AG09309 (cell line): ENCODE results near the gene STAC.

Experiments
- DNase-seq: peaks from one replicate; pipeline ENCODE4 v3.0.0-alpha.2; 2010; ENCODE audit warnings: low read depth
- H3K4me3 ChIP-seq: 2 replicates; pipeline ENCODE4 v1.5.1; 2011; ENCODE audit warnings: mild to moderate bottlenecking, low read depth, low read length, moderate library complexity; ENCODE audit not compliant: control insufficient read depth
- TF ChIP-seq, protein P1 (sequence below): IDR thresholded peaks from 2 replicates; pipeline ENCODE4 v1.5.1; 2011; ENCODE audit warnings: mild to moderate bottlenecking, low read depth, low read length, inconsistent platforms; ENCODE audit not compliant: insufficient read depth, control insufficient read depth; ENCODE audit errors: missing control alignments

STAC gene

DNA sequence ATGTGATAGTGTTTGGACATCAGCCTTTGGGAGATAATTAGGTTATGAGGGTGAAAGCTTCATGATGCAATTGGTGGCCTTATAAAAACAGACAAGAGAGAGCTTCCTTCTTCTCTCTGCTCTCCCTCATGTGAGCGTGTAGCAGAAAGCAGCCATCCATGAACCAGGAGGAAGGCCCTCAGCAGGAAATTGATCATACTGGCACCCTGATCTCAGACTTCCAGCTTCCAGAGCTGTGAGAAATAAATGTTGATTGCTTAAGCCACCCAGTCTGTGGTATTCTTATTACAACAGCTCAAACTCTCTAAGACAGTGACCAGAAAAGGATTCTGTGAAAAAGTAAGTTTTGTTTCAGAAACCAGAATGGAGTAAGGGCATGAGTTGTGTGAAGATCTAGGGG is 13.3 kb downstream of the STAC start:
- DNase-seq = no peak
- H3K4me3 ChIP-seq = no peak overlapping the region

DNA sequence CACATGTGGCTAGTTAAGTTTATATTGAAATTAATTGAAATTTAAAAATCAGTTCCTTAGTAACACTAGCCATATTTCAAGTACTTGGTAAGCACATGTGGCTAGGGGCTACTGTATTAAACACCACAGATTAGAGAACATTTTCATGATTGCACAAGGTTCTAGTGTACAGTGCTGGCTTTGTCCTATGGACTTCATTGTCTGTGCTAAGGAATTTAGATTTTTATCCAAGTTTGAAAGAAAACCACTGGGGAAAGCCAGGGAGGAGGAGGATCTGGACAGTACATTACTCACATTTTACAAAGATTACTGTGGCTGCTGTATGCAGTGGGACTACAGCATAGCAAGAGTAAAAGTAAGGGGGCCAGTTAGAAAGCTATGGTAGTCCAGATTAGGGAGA is 13.9 kb downstream of the STAC start:
- DNase-seq = peak; percentile 27
- no peak overlapping the region for H3K4me3 ChIP-seq
- TF ChIP-seq, protein P1, sequence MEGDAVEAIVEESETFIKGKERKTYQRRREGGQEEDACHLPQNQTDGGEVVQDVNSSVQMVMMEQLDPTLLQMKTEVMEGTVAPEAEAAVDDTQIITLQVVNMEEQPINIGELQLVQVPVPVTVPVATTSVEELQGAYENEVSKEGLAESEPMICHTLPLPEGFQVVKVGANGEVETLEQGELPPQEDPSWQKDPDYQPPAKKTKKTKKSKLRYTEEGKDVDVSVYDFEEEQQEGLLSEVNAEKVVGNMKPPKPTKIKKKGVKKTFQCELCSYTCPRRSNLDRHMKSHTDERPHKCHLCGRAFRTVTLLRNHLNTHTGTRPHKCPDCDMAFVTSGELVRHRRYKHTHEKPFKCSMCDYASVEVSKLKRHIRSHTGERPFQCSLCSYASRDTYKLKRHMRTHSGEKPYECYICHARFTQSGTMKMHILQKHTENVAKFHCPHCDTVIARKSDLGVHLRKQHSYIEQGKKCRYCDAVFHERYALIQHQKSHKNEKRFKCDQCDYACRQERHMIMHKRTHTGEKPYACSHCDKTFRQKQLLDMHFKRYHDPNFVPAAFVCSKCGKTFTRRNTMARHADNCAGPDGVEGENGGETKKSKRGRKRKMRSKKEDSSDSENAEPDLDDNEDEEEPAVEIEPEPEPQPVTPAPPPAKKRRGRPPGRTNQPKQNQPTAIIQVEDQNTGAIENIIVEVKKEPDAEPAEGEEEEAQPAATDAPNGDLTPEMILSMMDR = no peak

More for the DNA sequence above, 13.3 kb downstream of the STAC start:
- TF ChIP-seq, protein P1 = no peak

DNA sequence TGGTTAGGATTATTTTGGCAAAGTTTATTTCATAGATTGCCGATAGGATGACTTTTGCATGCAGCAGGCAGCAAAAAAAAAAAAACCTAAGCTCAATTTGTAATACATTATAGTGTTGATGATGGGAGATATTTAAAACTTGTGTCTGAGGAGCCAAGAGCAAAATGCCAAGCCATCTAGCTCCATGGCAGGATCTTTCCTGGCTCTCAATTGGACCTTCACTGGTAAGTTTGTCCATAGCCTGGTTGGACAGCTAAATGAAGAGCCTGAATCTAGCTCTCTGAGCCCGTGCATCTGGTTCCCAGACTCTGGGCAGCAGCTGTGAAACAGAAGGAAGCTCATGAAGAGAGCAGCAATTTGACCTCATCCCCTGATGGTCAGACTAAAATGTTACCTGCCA is 17.5 kb downstream of the STAC start:
- TF ChIP-seq, protein P1 = no peak
- no peak overlapping the region for H3K4me3 ChIP-seq
- DNase-seq = peak; percentile 5

DNA sequence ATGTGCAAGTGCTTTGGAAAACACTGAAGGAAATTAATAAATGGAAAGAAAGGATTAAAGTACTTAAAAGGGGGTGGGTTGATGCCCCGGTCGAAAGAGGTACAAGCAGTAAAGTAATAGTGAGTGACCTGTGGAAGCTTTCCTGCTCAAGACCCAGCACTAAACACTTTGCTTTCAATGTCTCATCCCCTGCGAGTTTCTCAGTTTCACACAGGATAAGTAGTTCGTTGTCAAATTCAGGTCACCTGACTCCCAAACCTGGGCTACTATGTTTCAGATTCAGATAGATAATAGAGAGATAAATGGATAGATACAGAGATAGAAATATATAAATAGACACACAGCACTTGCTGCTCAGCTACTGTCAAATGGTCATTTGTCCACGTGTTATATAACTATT is 19.6 kb downstream of the STAC start:
- TF ChIP-seq, protein P1 = no peak
- no peak for DNase-seq

DNA sequence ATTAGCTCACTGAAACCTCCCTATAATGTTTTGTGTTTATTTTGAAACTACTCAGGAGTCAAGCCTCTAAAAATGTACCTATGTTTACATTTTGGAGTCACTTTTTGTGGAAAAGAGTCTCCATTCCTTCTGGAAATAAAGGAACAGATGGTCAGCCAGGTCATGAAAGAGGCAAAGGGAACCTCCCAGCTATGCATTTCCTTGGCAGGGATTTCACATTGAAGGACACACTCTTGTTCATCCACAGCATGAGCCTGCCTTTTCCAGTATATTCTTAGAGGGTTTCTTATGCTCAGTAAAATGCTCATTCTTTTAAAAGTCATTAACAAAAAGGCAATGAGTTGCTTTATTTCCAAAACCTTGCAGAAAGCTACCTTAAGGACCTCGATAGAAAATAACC is 20.8 kb downstream of the STAC start:
- DNase-seq = no peak
- TF ChIP-seq, protein P1 = no peak
- H3K4me3 ChIP-seq = no peak overlapping the region

More for the DNA sequence above, 19.6 kb downstream of the STAC start:
- H3K4me3 ChIP-seq = no peak overlapping the region

DNA sequence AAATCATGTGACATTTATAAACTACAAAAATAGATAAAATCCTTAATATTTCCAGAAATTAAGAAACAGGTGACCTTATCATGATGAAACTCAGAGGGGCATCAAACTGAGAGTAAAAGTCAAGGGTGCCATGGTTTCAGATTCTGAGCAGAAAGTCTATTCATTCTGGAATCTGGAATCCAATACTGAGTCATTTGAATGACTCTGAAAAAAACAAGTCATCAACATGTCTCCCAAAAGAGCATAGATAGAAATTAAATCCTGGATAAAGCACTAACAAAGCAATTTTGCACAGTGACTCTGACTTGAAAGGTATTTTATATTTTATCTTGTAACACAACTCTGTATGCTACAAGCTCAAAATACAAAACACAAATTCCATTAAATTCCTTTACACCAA is 23.4 kb downstream of the STAC start:
- no peak for DNase-seq
- no peak overlapping the region for H3K4me3 ChIP-seq
- TF ChIP-seq, protein P1 = no peak

DNA sequence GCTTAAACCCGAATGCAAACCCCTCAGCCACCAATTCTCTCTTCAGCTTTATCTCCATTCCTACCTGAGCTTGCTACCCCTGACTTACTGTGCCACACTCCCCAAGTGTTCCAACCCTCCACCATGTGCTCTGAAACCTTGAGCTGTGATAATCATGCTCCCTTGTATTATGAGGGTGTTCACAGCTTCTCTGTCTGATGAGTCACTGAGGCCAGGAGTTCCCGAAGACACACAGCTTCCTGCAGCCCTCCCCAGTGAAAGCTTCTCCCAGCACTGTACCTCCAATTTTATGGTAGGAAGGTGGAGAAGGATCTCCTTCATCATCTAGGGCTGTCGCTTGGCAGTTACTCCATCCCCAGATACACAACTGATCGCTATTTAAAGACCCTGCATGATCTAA is 24.9 kb downstream of the STAC start:
- no peak for DNase-seq
- no peak overlapping the region for H3K4me3 ChIP-seq
- TF ChIP-seq, protein P1 = no peak
